ENCODE data around the gene CCDC191. TPM values are rescaled to one million over a fixed set of nuclear protein-coding genes. Genes with fewer than 3 reads are reported as not detected.

CCDC191 gene
- polyA plus RNA-seq, 3 donors, result 0.48 to 2.9 (median 1.2) TPM

DNA sequence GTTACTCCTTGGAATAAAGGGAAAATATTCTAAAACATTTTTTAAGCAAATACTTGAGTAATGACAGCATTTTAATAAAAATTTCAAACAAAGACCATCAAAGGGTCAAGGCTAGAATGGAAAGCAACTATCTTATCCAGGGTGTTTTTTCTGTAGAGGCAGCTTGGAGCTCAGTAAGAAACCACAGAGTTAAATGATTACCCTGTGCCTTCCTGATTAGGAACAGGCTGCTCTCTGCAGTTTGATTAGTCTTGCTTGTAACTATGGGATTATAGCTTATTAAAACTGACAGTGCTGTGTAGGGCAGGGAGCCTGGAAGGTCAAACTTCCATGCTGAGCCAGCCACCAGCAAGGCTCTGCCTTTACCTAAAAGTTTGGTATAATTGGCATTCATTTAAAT is 33.3 kb upstream of the CCDC191 start:
- intact Hi-C loops (cut with micrococcal nuclease), result loop anchor here in 1 of 2 donors (5.0 kb wide), 1 partner anchor 252 kb away; the partner anchor contains the start of gene GRAMD1C
- H3K4me3 Mint-ChIP-seq, result no peak overlapping the region
- H3K9me3 ChIP-seq (replicated peaks in 1 of 2; ENCODE audit: control insufficient read depth in 1 of 2, insufficient read depth in 1 of 2, low read length in 2 of 2), result no peaks in the 10 kb centered on the region

DNA sequence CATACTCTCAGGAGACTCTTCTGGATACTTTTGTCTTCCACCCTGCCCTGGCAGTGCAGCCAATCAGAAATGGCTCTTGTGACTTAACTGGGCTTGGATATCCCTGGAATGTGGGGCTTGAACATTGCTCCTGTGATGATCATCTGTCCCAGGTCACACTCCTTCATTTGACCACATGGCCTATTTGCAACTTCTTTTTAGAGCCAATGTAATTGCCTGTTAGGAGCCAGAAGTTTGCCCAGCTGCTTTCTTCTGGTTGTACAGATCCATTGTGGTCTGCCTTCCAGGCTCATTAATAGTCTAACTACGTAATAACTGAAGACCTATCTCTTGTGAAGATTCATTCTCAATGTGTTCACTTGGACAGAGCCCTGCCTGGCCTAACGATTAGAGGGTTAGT is 30.0 kb upstream of the CCDC191 start:
- no peaks in the 10 kb centered on the region for H4K20me1 ChIP-seq (ENCODE audit: insufficient read depth, low read length)
- Mint-ChIP-seq H3K27me3 (ENCODE audit: low read depth in 3 of 3) (peaks cover 0 to 2% (median 0%) of the 10 kb centered on the region in 3 donors), H3K27ac (peak overlapping the region in 2 of 7 donors; percentile 21 to 39), H3K4me1 (peaks cover 2% of the 10 kb centered on the region), H3K9me3 (peaks cover 0 to 9% (median 2%) of the 10 kb centered on the region in 7 donors), H3K36me3 (peaks cover 63 to 67% of the 10 kb centered on the region in 2 donors), H3K4me3 (no peak overlapping the region)
- H2AFZ ChIP-seq (ENCODE audit: insufficient read depth, low read depth, low read length, poor library complexity, severe bottlenecking), result no peak overlapping the region
- H3K27ac ChIP-seq (ENCODE audit: low read depth in 1 of 2, low read length in 2 of 2), result no peak overlapping the region
- TF ChIP-seq CTCF (IDR thresholded peaks at IDR 0.05), result no peak
- no peak overlapping the region for H3K4me2 ChIP-seq (replicated peaks; ENCODE audit: extremely low read depth, low read length, poor library complexity, severe bottlenecking)
- intact Hi-C loops (cut with micrococcal nuclease), result no loop called here
- H3K79me2 ChIP-seq (ENCODE audit: insufficient read depth, low read length), result no peaks in the 10 kb centered on the region
- peaks cover 60 to 68% of the 10 kb centered on the region in 2 donors for H3K36me3 ChIP-seq (replicated peaks in 1 of 2; ENCODE audit: control insufficient read depth in 1 of 2, insufficient read depth in 2 of 2, low read length in 2 of 2)
- H3K9ac ChIP-seq (ENCODE audit: insufficient read depth, low read length, poor library complexity, severe bottlenecking), result no peak overlapping the region
- no peak overlapping the region for H3K4me3 ChIP-seq (replicated peaks in 1 of 3; ENCODE audit: low read depth in 2 of 3, low read length in 3 of 3)
- no peaks in the 10 kb centered on the region for H3K27me3 ChIP-seq (ENCODE audit: control insufficient read depth in 2 of 2, insufficient read depth in 2 of 2, low read length in 2 of 2)
- H3K4me1 ChIP-seq (ENCODE audit: control insufficient read depth in 1 of 2, insufficient read depth in 2 of 2, low read length in 2 of 2), result peaks cover 0 to under 1% of the 10 kb centered on the region in 2 donors
- no CpG with 5 or more reads among the region's 2 CpGs for WGBS (ENCODE audit: insufficient coverage)
- no peaks in the 10 kb centered on the region for H3K9me3 ChIP-seq (replicated peaks in 1 of 2; ENCODE audit: control insufficient read depth in 1 of 2, insufficient read depth in 1 of 2, low read length in 2 of 2)
- no peak for DNase-seq

More for the DNA sequence above, 33.3 kb upstream of the CCDC191 start:
- peaks cover 0 to 2% (median 1%) of the 10 kb centered on the region in 3 donors for H3K27me3 Mint-ChIP-seq (ENCODE audit: low read depth in 3 of 3)
- Histone ChIP-seq H2AFZ (ENCODE audit: insufficient read depth, low read depth, low read length, poor library complexity, severe bottlenecking) (no peak overlapping the region), H3K27me3 (ENCODE audit: control insufficient read depth in 2 of 2, insufficient read depth in 2 of 2, low read length in 2 of 2) (no peaks in the 10 kb centered on the region), H3K79me2 (ENCODE audit: insufficient read depth, low read length) (no peaks in the 10 kb centered on the region), H3K4me1 (ENCODE audit: control insufficient read depth in 1 of 2, insufficient read depth in 2 of 2, low read length in 2 of 2) (peaks cover 26 to 29% of the 10 kb centered on the region in 2 donors), H3K4me2 (replicated peaks; ENCODE audit: extremely low read depth, low read length, poor library complexity, severe bottlenecking) (no peak overlapping the region), H3K36me3 (replicated peaks in 1 of 2; ENCODE audit: control insufficient read depth in 1 of 2, insufficient read depth in 2 of 2, low read length in 2 of 2) (peaks cover 31 to 34% of the 10 kb centered on the region in 2 donors), H3K27ac (ENCODE audit: low read depth in 1 of 2, low read length in 2 of 2) (no peak overlapping the region), H3K4me3 (replicated peaks in 1 of 3; ENCODE audit: low read depth in 2 of 3, low read length in 3 of 3) (no peak overlapping the region), H3K9ac (ENCODE audit: insufficient read depth, low read length, poor library complexity, severe bottlenecking) (no peak overlapping the region), H4K20me1 (ENCODE audit: insufficient read depth, low read length) (no peaks in the 10 kb centered on the region)
- peaks cover 0 to 9% (median 2%) of the 10 kb centered on the region in 7 donors for H3K9me3 Mint-ChIP-seq
- no peak for TF ChIP-seq CTCF (IDR thresholded peaks at IDR 0.05)
- peaks cover 28% of the 10 kb centered on the region for H3K4me1 Mint-ChIP-seq
- no peak overlapping the region for H3K27ac Mint-ChIP-seq
- no peak for DNase-seq
- peaks cover 34% of the 10 kb centered on the region in 2 donors for H3K36me3 Mint-ChIP-seq
